SU-DHL-6 (cell line): ENCODE results near the gene ALDH3A2.

Source experiments
- H2AFZ ChIP-seq: fragments of 200-600 bp; sonication (generic); 2 replicates; pipeline ENCODE4 v1.6.1; 2014; ENCODE audit warnings: low read depth, mild to moderate bottlenecking, moderate library complexity, mixed read lengths, antibody characterized with exemption, low read length; ENCODE audit not compliant: severe bottlenecking
- H3F3A ChIP-seq: fragments of 200-600 bp; shearing (Covaris generic); 2 replicates; pipeline ENCODE4 v1.6.0; 2016; ENCODE audit warnings: antibody characterized with exemption, mild to moderate bottlenecking; ENCODE audit not compliant: insufficient read depth
- H3K27ac ChIP-seq: fragments of 200-600 bp; sonication (generic); 2 replicates; pipeline ENCODE4 v1.5.1; 2016; ENCODE audit warnings: low read depth, mild to moderate bottlenecking, low read length, moderate library complexity, mixed read lengths
- H3K27me3 ChIP-seq: fragments of 200-600 bp; sonication (generic), shearing (Covaris generic); 2 replicates; pipeline ENCODE4 v1.6.0; 2014; ENCODE audit warnings: mild to moderate bottlenecking, low read length
- H3K36me3 ChIP-seq: fragments of 200-600 bp; sonication (generic); 2 replicates; pipeline ENCODE4 v1.6.1; 2014; ENCODE audit warnings: mild to moderate bottlenecking, low read length, mixed read lengths
- H3K4me2 ChIP-seq: fragments of 300-600, 200-600 bp; shearing (Covaris generic), sonication (generic); 2 replicates; pipeline ENCODE4 v1.6.0; 2014; ENCODE audit warnings: low read length, low read depth, mild to moderate bottlenecking; ENCODE audit not compliant: poor library complexity, severe bottlenecking
- H3K4me3 ChIP-seq: fragments of 200-600 bp; sonication (generic); 2 replicates; pipeline ENCODE4 v1.5.1; 2014; ENCODE audit warnings: antibody characterized with exemption, low read length, mild to moderate bottlenecking, mixed read lengths; ENCODE audit not compliant: insufficient read depth, poor library complexity, severe bottlenecking
- H3K79me2 ChIP-seq: fragments of 200-600 bp; sonication (generic); 2 replicates; pipeline ENCODE4 v1.6.1; 2014; ENCODE audit warnings: mild to moderate bottlenecking, low read length, moderate library complexity; ENCODE audit not compliant: insufficient read depth
- H3K9ac ChIP-seq: fragments of 200-600 bp; sonication (generic); 2 replicates; pipeline ENCODE4 v1.7.0; 2014; ENCODE audit warnings: mild to moderate bottlenecking, low read length
- H3K9me2 ChIP-seq: fragments of 200-600 bp; sonication (generic); replicated peaks from 2 replicates; pipeline ENCODE4 v1.6.1; 2014; ENCODE audit warnings: low read length; ENCODE audit not compliant: insufficient read depth
- H3K9me3 ChIP-seq: fragments of 200-600 bp; sonication (generic); 2 replicates; pipeline ENCODE4 v1.6.1; 2014; ENCODE audit warnings: low read length, mixed read lengths; ENCODE audit not compliant: insufficient read depth
- H4K20me1 ChIP-seq: fragments of 200-600 bp; sonication (generic); 2 replicates; pipeline ENCODE4 v1.6.1; 2014; ENCODE audit warnings: low read depth, mild to moderate bottlenecking, antibody characterized with exemption, low read length, moderate library complexity, mixed read lengths
- CTCF ChIP-seq: fragments of 200-600 bp; sonication (generic); IDR thresholded peaks from one replicate; pipeline ENCODE4 v1.5.1; 2017; ENCODE audit warnings: antibody characterized with exemption, mild to moderate bottlenecking, low read length, moderate library complexity; ENCODE audit not compliant: insufficient read depth, poor library complexity, severe bottlenecking
- EZH2phosphoT487 ChIP-seq: fragments of 200-600 bp; sonication (generic), shearing (Covaris generic); conservative IDR thresholded peaks from 2 replicates; pipeline ENCODE4 v1.6.1; 2018; ENCODE audit warnings: mild to moderate bottlenecking, antibody characterized with exemption, low read length, moderate library complexity, mixed read lengths

The ALDH3A2 gene

GRCh38 chr17:19660219-19660870, 11.8 kb downstream of the ALDH3A2 start:
- Histone ChIP-seq H3K4me2 (no peak overlapping the region), H3K36me3 (no peaks in the 10 kb centered on the region)
- no peak for TF ChIP-seq CTCF
- TF ChIP-seq EZH2phosphoT487, result no peak

GRCh38 chr17:19661121-19661520, 12.6 kb downstream of the ALDH3A2 start:
- H3K36me3 ChIP-seq, result no peaks in the 10 kb centered on the region
- H3K9me2 ChIP-seq, result no peaks in the 10 kb centered on the region
- no peak overlapping the region for H2AFZ ChIP-seq
- no peaks in the 10 kb centered on the region for H3F3A ChIP-seq
- no peak overlapping the region for H3K4me2 ChIP-seq
- no peaks in the 10 kb centered on the region for H3K79me2 ChIP-seq
- H4K20me1 ChIP-seq, result no peaks in the 10 kb centered on the region
- no peak overlapping the region for H3K27ac ChIP-seq
- H3K9me3 ChIP-seq, result no peaks in the 10 kb centered on the region
- H3K27me3 ChIP-seq, result no peaks in the 10 kb centered on the region
- TF ChIP-seq CTCF (no peak), EZH2phosphoT487 (no peak)
- no peak overlapping the region for H3K9ac ChIP-seq
- H3K4me3 ChIP-seq, result no peak overlapping the region

More at GRCh38 chr17:19660219-19660870, 11.8 kb downstream of the ALDH3A2 start:
- no peaks in the 10 kb centered on the region for H4K20me1 ChIP-seq
- H2AFZ ChIP-seq, result no peak overlapping the region
- no peaks in the 10 kb centered on the region for H3K9me2 ChIP-seq
- no peaks in the 10 kb centered on the region for H3K9me3 ChIP-seq
- H3K27me3 ChIP-seq, result no peaks in the 10 kb centered on the region
- no peaks in the 10 kb centered on the region for H3F3A ChIP-seq
- H3K79me2 ChIP-seq, result no peaks in the 10 kb centered on the region
- H3K4me3 ChIP-seq, result no peak overlapping the region
- H3K9ac ChIP-seq, result no peak overlapping the region
- no peak overlapping the region for H3K27ac ChIP-seq

- Histone ChIP-seq H3K79me2 (no peaks in the 10 kb centered on the region), H3F3A (no peaks in the 10 kb centered on the region), H4K20me1 (no peaks in the 10 kb centered on the region), H3K9me2 (no peaks in the 10 kb centered on the region), H3K27me3 (no peaks in the 10 kb centered on the region), H3K4me3 (no peak overlapping the region), H3K9me3 (no peaks in the 10 kb centered on the region), H2AFZ (no peak overlapping the region), H3K9ac (no peak overlapping the region), H3K36me3 (0 out of 2 replicates have a peak, but pooled peaks cover 4% of the 10 kb centered on the region), H3K27ac (no peak overlapping the region), H3K4me2 (no peak overlapping the region)
- TF ChIP-seq CTCF, result no peak
- no peak for TF ChIP-seq EZH2phosphoT487
These were observed 14.5 kb downstream of the ALDH3A2 start for GRCh38 chr17:19663097-19663496.
